ENCODE results near the gene RAB8A.
A peak's percentile ranks its signal among the peaks of the same experiment; 100 is the strongest.

Gene RAB8A

DNA sequence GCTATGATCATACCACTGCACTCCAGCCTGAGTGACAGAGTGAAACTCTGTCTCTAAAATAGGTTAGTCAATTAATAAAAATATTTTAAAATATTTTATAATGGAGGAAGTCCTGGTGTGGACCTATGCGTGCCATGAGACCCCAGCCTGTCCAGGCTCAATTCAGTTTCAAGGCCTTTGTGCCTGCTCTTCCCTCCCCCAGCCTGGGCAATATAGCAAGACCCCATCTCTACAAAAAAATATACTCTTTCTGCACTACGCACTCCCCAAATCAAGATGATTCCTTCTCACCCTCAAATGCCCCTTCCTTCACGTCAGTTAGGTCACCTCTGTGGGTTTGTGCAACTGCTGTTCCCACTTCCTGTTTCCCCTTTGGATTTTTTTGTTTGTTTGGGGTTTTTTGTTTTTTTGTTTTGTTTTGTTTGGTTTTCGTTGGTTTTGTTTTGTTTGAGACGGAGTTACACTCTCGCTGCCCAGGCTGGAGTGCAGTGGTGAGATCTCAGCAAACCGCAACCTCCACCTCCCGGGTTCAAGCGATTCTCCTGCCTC, 30.4 kb downstream of the RAB8A start:
- Histone ChIP-seq H3K27me3 (ENCODE audit: insufficient read depth, low read length) (no peaks in the 10 kb centered on the region), H3K9ac (ENCODE audit: low read length) (no peak overlapping the region), H3K4me1 (ENCODE audit: insufficient read depth, low read length, severe bottlenecking) (peaks cover 67% of the 10 kb centered on the region), H3K27ac (ENCODE audit: low read depth, low read length, poor library complexity, severe bottlenecking) (peak overlapping the region; percentile 92), H2AFZ (ENCODE audit: low read length) (no peak overlapping the region), H3K4me3 (ENCODE audit: low read depth, low read length, poor library complexity, severe bottlenecking) (no peak overlapping the region), H4K20me1 (ENCODE audit: insufficient read depth, low read length) (no peaks in the 10 kb centered on the region), H3F3A (ENCODE audit: insufficient read depth, low read length) (no peaks in the 10 kb centered on the region; the same call in 1 of the 2 replicates), H3K9me2 (ENCODE audit: low read depth, low read length) (no peaks in the 10 kb centered on the region), H3K79me2 (ENCODE audit: insufficient read depth, low read length) (peaks cover 24% of the 10 kb centered on the region), H3K36me3 (ENCODE audit: insufficient read depth, low read length) (peaks cover 16% of the 10 kb centered on the region; the same call in 1 of the 2 replicates), H3K4me2 (ENCODE audit: low read length) (no peak overlapping the region), H3K9me3 (ENCODE audit: low read length) (no peaks in the 10 kb centered on the region)
- TF ChIP-seq EZH2 (IDR thresholded peaks at IDR 0.05; ENCODE audit: borderline replicate concordance, low read length): no peak
- TF ChIP-seq, protein P1, sequence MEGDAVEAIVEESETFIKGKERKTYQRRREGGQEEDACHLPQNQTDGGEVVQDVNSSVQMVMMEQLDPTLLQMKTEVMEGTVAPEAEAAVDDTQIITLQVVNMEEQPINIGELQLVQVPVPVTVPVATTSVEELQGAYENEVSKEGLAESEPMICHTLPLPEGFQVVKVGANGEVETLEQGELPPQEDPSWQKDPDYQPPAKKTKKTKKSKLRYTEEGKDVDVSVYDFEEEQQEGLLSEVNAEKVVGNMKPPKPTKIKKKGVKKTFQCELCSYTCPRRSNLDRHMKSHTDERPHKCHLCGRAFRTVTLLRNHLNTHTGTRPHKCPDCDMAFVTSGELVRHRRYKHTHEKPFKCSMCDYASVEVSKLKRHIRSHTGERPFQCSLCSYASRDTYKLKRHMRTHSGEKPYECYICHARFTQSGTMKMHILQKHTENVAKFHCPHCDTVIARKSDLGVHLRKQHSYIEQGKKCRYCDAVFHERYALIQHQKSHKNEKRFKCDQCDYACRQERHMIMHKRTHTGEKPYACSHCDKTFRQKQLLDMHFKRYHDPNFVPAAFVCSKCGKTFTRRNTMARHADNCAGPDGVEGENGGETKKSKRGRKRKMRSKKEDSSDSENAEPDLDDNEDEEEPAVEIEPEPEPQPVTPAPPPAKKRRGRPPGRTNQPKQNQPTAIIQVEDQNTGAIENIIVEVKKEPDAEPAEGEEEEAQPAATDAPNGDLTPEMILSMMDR (IDR thresholded peaks at IDR 0.05; ENCODE audit: low read length): no peak

DNA sequence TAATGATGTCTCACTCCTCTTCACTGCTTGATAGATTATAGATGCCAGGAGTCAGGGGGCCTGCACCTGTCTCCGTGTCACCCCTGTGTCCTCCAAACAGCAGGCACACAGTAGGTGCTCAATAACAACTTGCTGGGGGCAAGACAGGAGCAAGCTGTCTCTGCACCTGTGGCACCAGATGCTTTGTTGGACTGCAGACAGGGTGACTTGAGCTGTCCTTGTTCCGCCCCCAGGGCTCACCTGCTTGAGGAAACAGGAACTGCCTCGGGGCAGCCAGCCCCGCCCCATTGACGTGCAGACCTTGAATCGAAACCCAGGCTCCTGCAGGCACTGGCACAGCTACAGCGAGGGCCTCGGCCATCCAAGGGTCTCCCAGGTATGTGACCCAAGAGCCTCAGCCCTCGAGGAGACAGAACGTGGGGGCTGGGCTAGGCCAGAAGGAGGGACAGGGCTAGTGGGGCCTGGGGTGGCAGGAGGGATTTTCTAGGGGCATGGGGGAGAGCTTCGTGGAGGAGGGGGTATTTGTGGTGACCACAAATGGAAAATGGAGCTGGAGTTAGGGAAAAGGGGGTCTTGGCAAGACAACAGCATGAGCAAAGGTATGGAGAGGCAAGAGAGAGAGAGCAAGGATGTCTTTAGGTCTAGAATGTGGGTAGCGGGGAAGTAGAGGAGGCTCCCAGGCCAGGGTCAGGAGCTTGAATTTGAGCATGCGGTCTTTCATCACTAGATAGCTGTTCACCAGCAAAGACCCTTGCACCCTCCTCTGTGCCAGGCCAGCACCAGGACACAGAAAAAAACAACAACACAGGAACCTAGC, 31.9 kb downstream of the RAB8A start, which contains the start of gene HSH2D:
Gene HSH2D (plus strand): TSS at position 287 of the 817 bp plus-strand sequence. CDS start 5,066 bp downstream, outside the sequence.
- Histone ChIP-seq H3K36me3 (ENCODE audit: insufficient read depth, low read length) (peaks cover 26% of the 10 kb centered on the region; the same call in 1 of the 2 replicates), H3K4me3 (ENCODE audit: low read depth, low read length, poor library complexity, severe bottlenecking) (peak within 1 kb of the TSS; percentile 89), H3K27ac (ENCODE audit: low read depth, low read length, poor library complexity, severe bottlenecking) (peak within 1 kb of the TSS; percentile 92), H3K79me2 (ENCODE audit: insufficient read depth, low read length) (peaks cover 24% of the 10 kb centered on the region), H4K20me1 (ENCODE audit: insufficient read depth, low read length) (no peaks in the 10 kb centered on the region), H3K9me3 (ENCODE audit: low read length) (no peaks in the 10 kb centered on the region), H3K4me1 (ENCODE audit: insufficient read depth, low read length, severe bottlenecking) (peaks cover 79% of the 10 kb centered on the region), H3K27me3 (ENCODE audit: insufficient read depth, low read length) (no peaks in the 10 kb centered on the region), H3K4me2 (ENCODE audit: low read length) (peak within 1 kb of the TSS; percentile 86), H2AFZ (ENCODE audit: low read length) (no peak within 1 kb of the TSS), H3K9me2 (ENCODE audit: low read depth, low read length) (no peaks in the 10 kb centered on the region), H3F3A (ENCODE audit: insufficient read depth, low read length) (no peaks in the 10 kb centered on the region; the same call in 1 of the 2 replicates), H3K9ac (ENCODE audit: low read length) (peak within 1 kb of the TSS; percentile 93)
- TF ChIP-seq, protein P1 (IDR thresholded peaks at IDR 0.05; ENCODE audit: low read length): no peak
- TF ChIP-seq EZH2 (IDR thresholded peaks at IDR 0.05; ENCODE audit: borderline replicate concordance, low read length): no peak

DNA sequence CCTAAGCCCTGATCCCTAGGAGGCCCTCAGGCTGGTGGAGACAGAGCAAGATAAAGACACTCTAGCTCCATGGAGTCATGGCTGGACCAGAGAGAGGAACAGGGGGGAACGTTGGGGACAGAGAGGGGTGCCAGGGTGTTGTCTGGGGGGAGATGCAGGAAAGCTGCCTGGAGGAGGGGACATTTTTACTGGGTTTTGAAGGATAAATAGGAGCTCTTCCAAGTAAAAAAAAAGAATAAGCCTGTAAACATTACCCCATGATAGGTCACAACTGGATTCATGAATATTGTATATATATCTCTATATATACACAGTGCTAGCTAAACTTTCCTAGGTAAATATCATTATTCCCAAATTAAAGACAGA, 32.5 kb downstream of the RAB8A start:
- Histone ChIP-seq H3K79me2 (ENCODE audit: insufficient read depth, low read length) (peaks cover 24% of the 10 kb centered on the region), H3K4me1 (ENCODE audit: insufficient read depth, low read length, severe bottlenecking) (peaks cover 85% of the 10 kb centered on the region), H4K20me1 (ENCODE audit: insufficient read depth, low read length) (no peaks in the 10 kb centered on the region), H3K27ac (ENCODE audit: low read depth, low read length, poor library complexity, severe bottlenecking) (peak overlapping the region; percentile 92), H3K9ac (ENCODE audit: low read length) (peak overlapping the region; percentile 93), H3K4me3 (ENCODE audit: low read depth, low read length, poor library complexity, severe bottlenecking) (peak overlapping the region; percentile 89), H3K27me3 (ENCODE audit: insufficient read depth, low read length) (no peaks in the 10 kb centered on the region), H3K36me3 (ENCODE audit: insufficient read depth, low read length) (peaks cover 32% of the 10 kb centered on the region; the same call in 1 of the 2 replicates), H3K9me3 (ENCODE audit: low read length) (no peaks in the 10 kb centered on the region), H3F3A (ENCODE audit: insufficient read depth, low read length) (no peaks in the 10 kb centered on the region; the same call in 1 of the 2 replicates), H3K4me2 (ENCODE audit: low read length) (peak overlapping the region; percentile 86), H3K9me2 (ENCODE audit: low read depth, low read length) (no peaks in the 10 kb centered on the region), H2AFZ (ENCODE audit: low read length) (no peak overlapping the region)
- TF ChIP-seq, protein P1 (IDR thresholded peaks at IDR 0.05; ENCODE audit: low read length): no peak
- TF ChIP-seq EZH2 (IDR thresholded peaks at IDR 0.05; ENCODE audit: borderline replicate concordance, low read length): no peak
